ENCODE results near the gene LRFN5.

LRFN5 gene

DNA sequence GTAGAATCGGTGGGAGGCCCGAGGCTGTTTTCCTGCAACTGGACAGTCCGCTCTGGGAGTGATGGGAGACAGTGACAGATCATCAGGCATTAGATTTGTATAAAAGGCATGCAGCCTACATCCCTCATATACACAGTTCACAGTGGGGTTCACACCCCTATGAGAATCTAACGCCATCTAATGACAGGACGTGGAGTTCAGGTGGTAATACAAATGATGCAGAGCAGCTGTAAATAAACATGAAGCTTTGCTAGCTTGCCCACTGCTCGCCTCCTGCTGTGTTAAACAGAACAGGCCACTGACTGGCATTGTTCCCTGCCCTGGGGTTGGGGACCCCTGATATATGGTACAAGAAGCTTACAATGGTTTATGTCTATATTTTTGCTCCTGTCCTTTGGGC, 179.0 kb downstream of the LRFN5 start:
- DNase-seq, result no peak

DNA sequence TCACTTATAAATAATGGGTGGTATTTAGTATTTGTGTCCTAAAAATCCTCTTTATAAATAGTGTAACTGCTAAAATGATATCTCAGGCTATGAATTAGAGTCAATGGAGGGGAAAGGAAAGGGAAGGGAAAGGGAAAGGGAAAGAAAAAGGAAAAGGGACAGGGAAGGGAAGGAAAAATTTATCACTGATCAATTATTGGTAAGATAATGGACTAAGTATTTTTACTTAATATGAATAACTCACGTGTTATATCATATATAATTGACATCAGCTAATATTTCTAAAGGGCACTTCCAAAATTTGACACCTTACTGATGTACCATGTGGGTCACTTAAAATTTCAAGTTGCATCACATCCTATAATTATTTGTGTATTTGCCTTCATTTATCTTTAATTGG, 193.1 kb downstream of the LRFN5 start:
- DNase-seq, result no peak

- DNase-seq, result no peak
Measured at GRCh38 chr14:41805633-41806032, 199.0 kb downstream of the LRFN5 start.

GRCh38 chr14:41806366-41806975, 199.8 kb downstream of the LRFN5 start:
- no peak for DNase-seq

GRCh38 chr14:41810362-41810761, 203.7 kb downstream of the LRFN5 start:
- no peak for DNase-seq

DNA sequence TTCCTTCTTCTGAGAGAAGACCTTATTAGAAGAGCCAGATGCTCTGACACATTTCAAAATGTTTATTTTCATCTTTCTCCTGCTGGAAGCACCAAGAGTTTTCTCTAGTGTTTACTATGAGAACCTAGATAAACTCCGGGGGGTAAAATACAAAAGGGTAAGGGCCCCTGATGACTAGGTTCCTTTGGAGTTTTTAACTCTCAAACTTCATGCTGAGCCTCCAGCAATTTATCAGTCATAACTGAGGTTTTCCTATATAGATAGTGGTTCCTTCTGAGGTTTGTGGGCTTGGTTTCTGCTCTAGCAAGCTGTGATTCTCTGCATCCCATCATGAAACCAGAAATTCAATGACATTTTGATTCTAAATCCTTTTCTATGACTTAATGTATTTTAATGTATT, 210.9 kb downstream of the LRFN5 start:
- DNase-seq, result no peak

- no peak for DNase-seq
Measured at GRCh38 chr14:41824441-41824840, 217.8 kb downstream of the LRFN5 start.

- no peak for DNase-seq
Measured at GRCh38 chr14:41825622-41826021, 218.9 kb downstream of the LRFN5 start.

DNA sequence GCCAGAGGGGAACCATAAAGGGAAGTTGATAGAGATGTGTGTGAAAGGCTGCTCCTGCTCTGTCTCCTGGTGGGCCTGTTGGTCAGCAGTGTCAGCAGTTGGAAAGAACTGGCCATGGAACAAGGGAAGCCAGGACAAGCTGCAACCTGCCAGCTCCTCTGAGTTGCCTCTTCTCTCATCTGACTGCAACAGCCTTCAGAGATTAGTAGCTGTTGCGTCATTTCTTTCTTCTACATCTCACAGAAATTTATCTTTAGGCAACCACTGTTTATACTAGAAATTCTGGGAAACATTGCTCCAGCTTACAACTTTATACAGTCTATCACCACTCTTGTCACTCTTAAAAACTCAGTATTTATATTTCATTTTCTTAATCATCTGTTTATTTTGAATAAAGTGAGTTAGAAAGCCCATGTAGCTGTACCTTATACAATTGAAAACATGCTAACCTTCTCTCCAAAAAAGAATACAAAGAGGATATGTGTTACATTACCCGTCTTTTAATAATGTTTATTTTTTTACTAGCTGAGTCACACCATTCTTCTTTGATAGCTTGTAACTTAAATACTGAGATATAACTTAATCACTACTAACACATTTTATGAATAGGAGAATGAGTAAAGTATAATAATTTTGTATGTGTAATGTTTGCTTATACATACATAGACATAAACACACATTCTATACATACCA, 224.2 kb downstream of the LRFN5 start:
- DNase-seq, result no peak

DNA sequence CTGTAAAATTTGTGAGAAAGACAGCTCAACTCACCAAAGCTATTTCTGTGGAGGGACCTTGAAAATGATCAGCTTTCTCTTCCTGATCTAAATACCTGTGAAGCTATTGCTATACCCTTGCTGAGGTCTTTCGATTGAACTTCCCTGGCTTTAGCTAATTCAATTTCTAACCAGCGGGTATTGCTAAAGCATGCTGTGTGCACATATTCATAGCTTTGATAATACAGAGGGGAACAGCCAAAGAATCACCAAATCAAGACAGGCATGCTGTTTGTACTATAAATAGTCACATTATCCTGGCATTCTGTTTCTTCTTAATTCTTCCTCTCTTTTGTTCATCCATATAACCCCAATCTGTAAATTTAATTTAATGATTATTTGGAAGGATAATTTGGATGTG, 233.0 kb downstream of the LRFN5 start:
- DNase-seq, result no peak

DNA sequence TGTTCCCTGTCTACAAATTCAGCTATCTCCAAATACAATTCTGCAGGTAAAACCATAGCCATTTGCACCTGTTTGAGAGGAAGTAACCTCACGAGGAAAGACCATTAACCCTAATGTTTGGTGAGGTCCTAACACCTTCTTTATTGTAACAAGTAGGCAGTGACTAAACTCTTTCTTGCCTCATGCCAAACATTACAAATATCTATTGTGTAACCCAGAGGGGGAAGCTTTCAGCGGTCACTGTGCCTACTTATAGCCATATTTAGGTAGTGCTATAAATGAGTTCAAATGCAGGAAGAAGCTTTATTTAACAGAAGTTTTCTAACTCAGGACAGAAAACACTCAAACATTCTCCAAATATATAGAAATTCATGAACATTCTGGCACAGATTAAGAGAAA, 252.7 kb downstream of the LRFN5 start:
- no peak for DNase-seq

DNA sequence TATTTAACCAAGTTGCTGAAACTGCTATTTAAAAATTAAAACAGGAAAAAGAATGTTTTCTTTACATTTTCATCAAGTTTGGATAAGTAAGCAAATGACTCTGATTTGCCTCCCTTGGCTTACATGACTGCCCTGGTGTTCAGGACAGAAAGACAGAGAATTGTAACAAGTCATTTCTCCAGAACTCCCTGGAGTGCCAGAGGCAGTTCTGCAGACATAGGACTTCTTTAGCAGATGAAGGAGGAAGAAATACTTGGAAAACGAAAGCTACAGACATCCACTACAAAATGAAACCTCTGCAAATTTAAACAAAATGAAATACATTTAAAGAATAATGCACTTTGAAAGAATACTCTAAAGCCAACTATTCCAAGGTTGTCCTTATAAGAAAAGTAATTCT, 253.9 kb downstream of the LRFN5 start:
- DNase-seq, result no peak

GRCh38 chr14:41865894-41866293, 259.2 kb downstream of the LRFN5 start:
- DNase-seq, result no peak

GRCh38 chr14:41868396-41868795, 261.7 kb downstream of the LRFN5 start:
- DNase-seq, result no peak

- DNase-seq, result no peak
Measured at GRCh38 chr14:41872931-41873685, 266.4 kb downstream of the LRFN5 start.

DNA sequence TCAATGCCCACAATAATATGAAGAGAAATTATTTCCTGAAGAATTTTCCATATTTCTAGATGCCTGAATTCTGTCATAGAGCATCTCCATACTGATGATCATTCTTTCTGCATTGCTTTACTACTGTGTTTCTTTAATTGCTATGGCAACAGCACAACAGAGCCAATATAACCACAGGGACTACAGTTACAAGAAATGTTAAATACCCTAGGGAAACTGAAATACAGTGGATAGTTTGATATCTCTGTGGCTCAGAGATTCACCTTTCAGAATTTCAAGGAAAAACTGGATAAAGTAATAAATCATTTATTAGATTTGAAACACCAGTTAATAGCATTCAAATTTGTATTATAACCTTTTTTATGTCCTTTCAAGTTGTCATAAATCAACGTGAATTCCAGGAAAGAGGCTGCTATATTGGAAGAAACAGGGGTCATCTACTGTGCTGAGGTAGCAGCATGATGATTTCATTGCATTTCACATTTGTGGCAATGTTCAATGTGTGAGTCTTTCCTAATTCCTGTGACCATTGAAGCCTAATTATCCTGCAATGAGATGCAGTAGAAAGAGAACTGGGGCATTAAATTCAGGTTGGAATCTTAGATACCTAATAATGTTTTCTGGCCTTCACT, 267.1 kb downstream of the LRFN5 start:
- no peak for DNase-seq

GRCh38 chr14:41875116-41875515, 268.4 kb downstream of the LRFN5 start:
- DNase-seq, result no peak

DNA sequence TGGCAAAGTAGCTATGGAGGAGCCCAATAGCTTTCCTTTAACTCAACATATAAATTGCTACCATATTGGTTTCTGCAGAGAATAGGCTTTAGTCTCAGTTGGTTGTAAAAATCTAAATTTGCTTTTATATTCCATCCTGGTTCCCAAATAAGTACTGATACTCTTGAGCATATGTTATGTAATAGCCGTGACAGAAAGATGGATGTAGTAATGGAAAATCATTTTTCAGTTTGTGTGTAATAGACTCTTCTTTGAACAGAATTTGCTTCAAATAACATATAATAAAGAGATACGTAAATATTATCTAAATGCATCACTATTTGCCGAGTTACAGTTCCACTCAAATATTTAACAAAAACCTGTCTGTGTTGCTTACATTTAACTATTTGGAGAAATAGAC, 271.6 kb downstream of the LRFN5 start:
- no peak for DNase-seq

DNA sequence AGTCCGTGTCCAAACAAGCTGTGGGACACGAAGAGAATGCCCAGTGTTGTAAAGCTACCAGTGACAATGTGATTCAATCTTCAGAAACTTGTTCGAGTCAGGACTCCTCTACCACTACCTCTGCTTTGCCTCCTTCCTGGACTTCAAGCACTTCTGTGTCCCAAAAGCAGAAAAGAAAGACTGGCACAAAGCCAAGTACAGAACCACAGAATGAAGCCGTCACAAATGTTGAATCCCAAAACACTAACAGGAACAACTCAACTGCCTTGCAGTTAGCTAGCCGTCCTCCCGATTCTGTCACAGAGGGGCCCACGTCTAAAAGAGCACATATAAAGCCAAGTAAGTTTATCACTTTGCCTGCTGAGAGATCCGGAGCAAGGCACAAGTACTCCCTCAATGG, 284.9 kb downstream of the LRFN5 start:
- no peak for DNase-seq

DNA sequence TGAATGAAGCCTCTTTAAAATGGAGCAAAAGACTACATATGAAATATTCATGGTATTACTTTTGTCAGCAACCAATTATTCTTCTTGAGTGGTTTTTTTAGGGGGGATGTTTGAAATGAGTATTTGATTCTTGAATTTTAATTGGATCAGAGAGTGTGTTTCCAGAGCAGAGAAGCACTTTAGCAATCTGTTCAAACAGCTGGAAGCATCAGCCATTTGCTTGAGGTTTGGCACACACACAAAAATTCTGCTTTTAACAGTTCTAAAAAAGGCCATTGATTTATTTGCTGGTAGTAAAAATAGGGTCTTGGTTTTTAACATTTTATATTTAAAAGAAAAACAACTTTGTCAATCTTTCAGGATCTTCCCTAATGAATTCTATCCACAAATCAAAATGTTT, 292.7 kb downstream of the LRFN5 start:
- no peak for DNase-seq

DNA sequence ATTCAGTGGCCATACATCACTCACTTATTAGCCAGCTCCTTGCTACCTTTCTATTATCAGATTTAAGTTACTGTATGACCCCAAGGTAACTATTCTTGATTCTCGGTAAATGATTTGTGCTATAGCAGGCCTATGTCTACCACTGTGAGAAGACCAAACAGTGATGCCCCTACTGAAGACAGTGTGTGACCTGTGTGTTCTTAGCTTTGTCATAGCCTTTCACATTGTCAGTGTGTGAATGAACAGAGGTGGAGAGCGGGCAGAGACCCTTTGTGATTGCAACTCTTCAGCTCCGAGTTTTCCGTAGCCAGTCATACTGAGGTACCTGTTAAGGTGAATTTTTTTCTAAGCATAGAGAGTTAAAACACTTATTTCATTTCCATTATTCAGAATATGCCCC, 294.0 kb downstream of the LRFN5 start:
- no peak for DNase-seq

GRCh38 chr14:41901089-41901488, 294.4 kb downstream of the LRFN5 start:
- no peak for DNase-seq

GRCh38 chr14:41905394-41905964, 298.8 kb downstream of the LRFN5 start:
- no peak for DNase-seq
